ENCODE measurements around the gene ZNF740.
A peak's percentile ranks its signal among the peaks of the same experiment; 100 is the strongest.

The ZNF740 gene

GRCh38 chr12:53187145-53187899 is 6.8 kb downstream of the ZNF740 start:
- TF ChIP-seq USF1 (IDR thresholded peaks at IDR 0.05) (no peak), FOXM1 (IDR thresholded peaks at IDR 0.05; ENCODE audit: borderline replicate concordance, low read depth) (no peak), EGR1 (IDR thresholded peaks at IDR 0.05) (no peak), CEBPB (IDR thresholded peaks at IDR 0.05) (no peak), TCF12 (IDR thresholded peaks at IDR 0.05; ENCODE audit: low read depth) (no peak), MAX (IDR thresholded peaks at IDR 0.05) (no peak), RAD21 (IDR thresholded peaks at IDR 0.05; ENCODE audit: low read depth) (no peak), NFIC (IDR thresholded peaks at IDR 0.05) (no peak), REST (IDR thresholded peaks at IDR 0.05; ENCODE audit: low read depth) (no peak), CREB1 (IDR thresholded peaks at IDR 0.05; ENCODE audit: low read depth) (no peak), TAF1 (IDR thresholded peaks at IDR 0.05; ENCODE audit: low read depth) (no peak), ZBTB7A (IDR thresholded peaks at IDR 0.05; ENCODE audit: low read depth) (no peak), TEAD4 (IDR thresholded peaks at IDR 0.05) (no peak), EP300 (IDR thresholded peaks at IDR 0.05; ENCODE audit: borderline replicate concordance) (no peak), YY1 (IDR thresholded peaks at IDR 0.05; ENCODE audit: low read depth) (no peak)

- TF ChIP-seq REST (IDR thresholded peaks at IDR 0.05; ENCODE audit: low read depth) (no peak), CEBPB (IDR thresholded peaks at IDR 0.05) (no peak), RAD21 (IDR thresholded peaks at IDR 0.05; ENCODE audit: low read depth) (peak; percentile 64), NFIC (IDR thresholded peaks at IDR 0.05) (no peak), EP300 (IDR thresholded peaks at IDR 0.05; ENCODE audit: borderline replicate concordance) (no peak), TEAD4 (IDR thresholded peaks at IDR 0.05) (no peak)
Measured at GRCh38 chr12:53190108-53190729, 9.7 kb downstream of the ZNF740 start.

- TF ChIP-seq REST (IDR thresholded peaks at IDR 0.05; ENCODE audit: low read depth) (no peak), ZBTB7A (IDR thresholded peaks at IDR 0.05; ENCODE audit: low read depth) (no peak), YY1 (IDR thresholded peaks at IDR 0.05; ENCODE audit: low read depth) (no peak), TEAD4 (IDR thresholded peaks at IDR 0.05) (no peak), EGR1 (IDR thresholded peaks at IDR 0.05) (no peak), EP300 (IDR thresholded peaks at IDR 0.05; ENCODE audit: borderline replicate concordance) (no peak), TCF12 (IDR thresholded peaks at IDR 0.05; ENCODE audit: low read depth) (no peak), TAF1 (IDR thresholded peaks at IDR 0.05; ENCODE audit: low read depth) (no peak), CEBPB (IDR thresholded peaks at IDR 0.05) (no peak), NFIC (IDR thresholded peaks at IDR 0.05) (no peak), USF1 (IDR thresholded peaks at IDR 0.05) (no peak), RAD21 (IDR thresholded peaks at IDR 0.05; ENCODE audit: low read depth) (no peak), CREB1 (IDR thresholded peaks at IDR 0.05; ENCODE audit: low read depth) (no peak), FOXM1 (IDR thresholded peaks at IDR 0.05; ENCODE audit: borderline replicate concordance, low read depth) (no peak), MAX (IDR thresholded peaks at IDR 0.05) (no peak)
Measured at GRCh38 chr12:53191096-53191884, 10.8 kb downstream of the ZNF740 start.

Data from Ishikawa (cell line).